ENCODE measurements around the gene CD24. TPM values are rescaled to one million over a fixed set of nuclear protein-coding genes. Genes with fewer than 3 reads are reported as not detected.
"Not testable (repeated sequence)": the region's sequence is repeated elsewhere in the genome, so short reads cannot be mapped to it uniquely, and the experiment has no call there.

CD24 gene
- total RNA-seq, 1 donor from 2014 or later = 0.99 TPM

DNA sequence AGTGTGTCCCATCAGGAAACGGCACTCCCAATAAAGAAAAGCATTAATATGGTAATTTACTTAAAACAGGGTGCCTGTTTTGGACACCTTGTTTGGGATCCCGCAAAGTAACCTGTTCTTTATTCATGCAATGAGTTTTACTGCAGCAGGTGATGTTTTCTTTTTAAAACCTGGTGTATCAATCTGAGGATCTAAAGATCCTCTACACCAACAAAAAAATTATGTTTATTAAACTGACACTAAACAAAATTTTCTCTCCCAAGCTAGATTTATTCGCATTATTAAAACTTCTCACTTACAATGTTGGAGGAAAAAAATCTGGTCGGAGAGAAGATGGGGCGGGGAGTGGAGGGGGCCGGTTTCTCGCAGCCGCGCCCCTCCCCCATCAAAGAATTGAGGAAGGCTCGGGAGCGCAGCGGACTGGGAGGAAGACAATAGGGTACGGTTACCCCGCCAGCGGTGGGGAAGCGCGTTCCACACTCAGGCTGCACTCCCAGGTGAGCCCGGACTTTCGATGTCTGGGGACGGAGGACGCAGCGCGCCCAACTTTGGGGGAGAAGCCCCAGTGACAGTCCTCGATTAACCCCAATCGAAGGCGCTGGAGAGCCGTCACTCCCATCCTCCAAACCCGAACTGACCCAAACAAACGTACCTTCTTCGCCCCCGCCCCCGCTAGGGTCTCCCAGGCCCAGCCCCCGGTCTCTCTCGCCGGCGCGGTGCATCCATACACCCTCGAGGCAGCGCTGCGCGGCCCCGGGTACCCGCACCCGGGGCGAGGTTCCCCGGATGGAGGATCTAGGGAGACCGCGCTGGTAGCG lies 1.3 kb downstream of the CD24 start:
- no peak for ATAC-seq

DNA sequence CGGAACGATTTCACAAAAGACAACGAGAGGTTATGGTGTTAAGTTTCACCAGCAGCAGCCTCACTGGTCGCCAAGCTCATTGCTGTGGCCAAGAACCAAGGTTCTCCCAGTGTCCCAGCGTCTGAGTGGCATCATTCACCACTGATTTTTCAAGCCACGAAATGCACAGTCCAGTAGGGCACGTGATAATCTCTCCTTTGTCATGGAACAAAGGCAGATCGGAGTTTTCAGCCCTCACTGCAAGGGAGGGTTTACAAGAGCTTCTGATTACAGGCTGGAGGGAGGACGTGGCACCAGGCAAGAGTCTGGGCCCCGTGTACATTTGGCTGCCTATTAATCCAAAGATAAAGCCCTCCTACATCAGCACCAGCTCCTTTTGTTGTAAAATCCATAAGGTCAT lies 2.0 kb downstream of the CD24 start:
- ATAC-seq = no peak
- DNase-seq = no peak
- intact Hi-C loops (cut with micrococcal nuclease) = loop anchor here (10.0 kb wide), 1 partner anchor 528 kb away; no protein-coding TSS in a partner anchor

More for the DNA sequence above, 1.3 kb downstream of the CD24 start:
- intact Hi-C loops (cut with micrococcal nuclease) = loop anchor here (10.0 kb wide), 1 partner anchor 528 kb away; no protein-coding TSS in a partner anchor
- peak; percentile 28 for DNase-seq

DNA sequence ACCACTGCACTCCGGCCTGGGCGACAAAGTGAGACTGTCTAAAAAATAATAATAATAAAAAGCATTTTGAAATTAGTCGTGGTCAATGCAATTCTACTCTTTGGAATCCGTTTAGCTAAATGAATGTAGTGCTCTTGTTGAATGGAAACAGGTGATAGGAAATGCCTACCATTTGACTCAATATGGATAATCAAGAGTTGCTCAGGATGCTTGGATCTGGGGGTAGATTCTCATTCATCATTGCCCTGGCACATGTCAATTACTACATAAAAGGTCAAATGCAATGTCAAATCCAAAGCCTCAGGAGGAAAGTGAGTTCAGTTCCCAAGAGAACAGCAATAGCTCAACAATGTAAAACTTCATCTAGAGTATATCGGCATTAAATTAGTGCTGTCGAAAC lies 3.8 kb downstream of the CD24 start:
- intact Hi-C loops (cut with micrococcal nuclease) = loop anchor here (10.0 kb wide), 1 partner anchor 526 kb away; no protein-coding TSS in a partner anchor
- ATAC-seq, DNase-seq: not testable (repeated sequence)

DNA sequence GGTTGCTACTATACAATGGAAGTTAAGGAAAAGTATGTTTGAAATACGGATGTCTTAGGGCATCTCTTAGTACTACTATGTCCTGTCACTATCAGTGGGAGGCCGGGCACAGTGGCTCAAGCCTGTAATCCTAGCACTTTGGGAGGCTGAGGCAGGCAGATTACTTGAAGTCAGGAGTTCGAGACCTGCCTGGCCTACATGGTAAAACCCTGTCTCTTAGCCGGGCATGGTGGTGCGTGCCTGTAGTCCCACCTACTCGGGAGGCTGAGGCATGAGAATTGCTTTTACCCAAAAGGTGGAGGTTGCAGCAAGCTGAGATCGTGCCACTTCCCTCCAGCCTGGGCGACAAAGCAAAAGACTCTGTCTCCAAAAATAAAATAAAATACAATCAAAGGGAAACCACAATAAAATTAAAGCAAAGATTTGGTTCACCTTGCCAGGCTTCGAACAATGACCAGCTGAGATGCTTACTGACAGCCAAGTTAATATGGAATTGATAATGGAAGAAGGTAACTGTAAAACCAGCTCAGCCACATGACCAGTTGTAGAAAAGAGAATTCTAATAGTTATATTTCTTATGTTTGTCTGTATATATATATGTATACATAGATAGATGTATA lies 6.5 kb downstream of the CD24 start:
- ATAC-seq = no peak
- DNase-seq = no peak
- intact Hi-C loops (cut with micrococcal nuclease) = no loop called here

DNA sequence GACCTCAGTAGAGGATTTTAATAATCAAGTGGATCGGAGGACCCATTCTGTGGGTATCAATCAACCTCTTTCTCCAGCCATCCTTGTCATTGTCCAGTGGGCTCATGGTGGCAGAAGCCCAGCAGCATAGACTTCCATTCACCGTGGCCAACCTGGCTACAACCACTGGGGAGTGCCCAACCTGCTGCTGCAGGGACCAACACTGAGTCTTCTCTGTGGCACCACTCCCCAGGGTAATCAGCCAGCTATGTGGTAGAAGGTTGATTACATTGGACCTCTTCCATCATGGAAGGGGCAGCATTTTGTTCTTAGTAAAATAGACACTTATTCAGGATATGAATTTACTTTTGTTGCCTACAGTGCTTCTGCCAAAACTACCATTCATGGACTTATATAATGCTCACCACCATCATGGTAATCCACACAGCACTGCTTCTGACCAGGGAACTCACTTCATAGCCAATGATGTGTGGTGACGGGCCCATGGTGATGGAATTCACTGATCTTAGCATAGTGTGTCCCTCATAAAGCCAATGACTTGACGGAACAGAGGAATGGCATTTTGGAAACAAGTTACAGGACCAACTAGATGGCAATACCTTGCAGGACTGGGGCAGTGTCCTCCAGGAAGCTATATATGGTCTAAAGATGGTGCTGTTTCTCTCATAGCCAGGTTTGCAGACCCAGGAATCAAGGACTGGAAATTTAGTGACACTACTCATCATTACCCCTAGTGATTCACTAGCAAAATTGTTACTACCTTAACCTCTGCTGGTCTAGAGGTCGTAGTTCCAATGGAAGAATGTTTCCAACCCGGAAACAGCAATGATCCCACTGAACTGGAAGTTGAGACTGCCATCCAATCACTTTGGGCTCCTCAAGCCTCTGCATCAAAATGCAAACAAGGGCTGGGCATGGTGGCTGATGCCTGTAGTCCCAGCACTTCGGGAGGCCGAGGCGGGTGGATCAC lies 7.6 kb downstream of the CD24 start:
- no peak for ATAC-seq
- intact Hi-C loops (cut with micrococcal nuclease) = no loop called here
- DNase-seq = no peak

DNA sequence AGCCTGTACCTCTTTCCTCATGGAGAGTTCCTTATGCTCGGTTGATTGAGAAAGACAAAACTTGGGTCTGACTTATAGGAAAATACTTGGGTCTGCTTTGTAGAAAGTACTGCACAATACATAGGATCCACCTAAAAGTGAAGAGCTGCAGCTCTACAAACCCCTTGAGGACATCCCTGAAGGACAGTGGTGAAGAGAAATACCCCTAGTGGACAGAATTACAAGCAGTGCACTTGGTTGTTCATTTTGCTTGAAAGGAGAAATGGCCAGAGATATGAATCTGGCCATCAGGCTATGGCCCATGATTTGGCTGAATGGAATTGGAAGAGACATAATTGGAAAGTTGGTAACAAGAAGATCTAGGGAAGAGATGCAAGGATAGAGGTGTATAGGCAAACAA lies 8.3 kb downstream of the CD24 start:
- ATAC-seq (no peak), DNase-seq (no peak)
- intact Hi-C loops (cut with micrococcal nuclease) = no loop called here

DNA sequence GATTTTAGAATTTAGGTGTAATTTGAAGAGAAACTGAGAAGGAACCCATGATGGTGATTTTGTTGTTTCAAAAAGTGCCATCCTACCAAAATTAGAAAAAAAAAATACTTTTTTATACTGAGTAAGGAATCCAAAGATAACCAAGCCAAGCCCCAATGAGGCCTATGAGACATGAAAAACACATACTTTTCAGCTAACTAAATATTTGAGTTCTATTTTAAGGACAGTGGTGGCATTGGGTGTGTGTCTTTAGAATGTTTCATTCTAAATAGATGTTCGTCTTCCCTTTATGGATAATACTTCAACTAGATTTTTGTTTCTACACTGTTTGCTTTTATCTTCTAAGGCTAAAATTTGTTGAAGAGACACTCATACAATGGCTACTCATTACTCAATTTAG lies 9.6 kb downstream of the CD24 start:
- no peak for DNase-seq
- ATAC-seq = no peak
- intact Hi-C loops (cut with micrococcal nuclease) = no loop called here

DNA sequence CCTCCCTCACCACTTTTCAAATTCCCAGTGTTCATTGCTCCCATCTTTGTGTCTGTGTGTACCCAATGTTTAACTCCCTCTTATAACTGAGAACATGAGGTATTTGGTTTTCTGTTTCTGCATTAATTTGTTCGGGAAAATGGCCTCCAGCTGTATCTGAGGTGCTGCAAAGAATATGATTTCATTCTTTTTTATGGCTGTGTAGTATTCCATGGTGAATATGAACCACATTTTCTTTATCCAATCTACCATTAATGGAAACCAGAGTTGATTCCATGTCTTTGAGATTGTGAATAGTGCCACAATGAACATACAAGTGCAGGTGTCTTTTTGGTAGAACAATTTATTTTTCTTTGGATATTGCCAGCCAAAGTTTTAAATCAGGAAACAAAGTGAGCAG lies 10.4 kb downstream of the CD24 start:
- DNase-seq (no peak), ATAC-seq (no peak)
- intact Hi-C loops (cut with micrococcal nuclease) = no loop called here

DNA sequence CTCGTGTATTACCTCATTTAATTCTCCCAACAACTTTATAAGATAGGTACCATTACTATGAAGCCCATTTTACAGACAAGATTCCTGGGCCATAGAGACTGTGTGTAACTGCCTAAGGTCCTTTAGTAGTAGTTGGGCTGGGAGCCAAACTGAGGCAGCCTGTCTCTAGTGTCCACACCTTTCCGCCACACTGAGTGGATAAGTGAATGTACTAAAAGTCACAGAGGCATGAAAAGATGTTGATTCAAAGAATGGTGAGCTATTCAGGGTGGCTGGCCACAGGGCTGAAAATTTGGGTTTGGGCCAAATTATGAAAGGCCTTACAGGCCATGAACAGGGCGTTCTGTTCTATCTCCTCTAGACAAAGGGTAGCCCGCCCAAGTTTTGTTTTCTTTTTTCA lies 11.0 kb downstream of the CD24 start:
- ATAC-seq = no peak
- intact Hi-C loops (cut with micrococcal nuclease) = no loop called here
- DNase-seq = no peak

DNA sequence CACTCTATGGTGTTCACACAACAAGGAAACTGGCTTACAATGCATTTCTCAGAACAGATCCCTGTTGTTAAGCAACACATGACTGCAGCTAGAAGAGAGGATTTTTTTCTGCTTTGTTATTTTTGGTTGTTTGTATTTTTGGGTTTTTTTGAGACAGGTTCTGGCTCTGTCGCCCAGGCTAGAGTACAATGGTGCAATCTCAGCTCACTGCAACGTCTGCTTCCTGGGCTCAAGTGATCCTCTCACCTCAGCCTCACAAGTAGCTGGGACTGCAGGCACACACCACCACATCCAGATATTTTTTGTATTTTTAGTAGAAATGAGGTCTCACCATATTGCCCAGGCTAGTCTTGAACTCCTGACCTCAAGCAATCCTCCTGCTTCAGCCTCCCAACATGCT lies 12.7 kb downstream of the CD24 start:
- ATAC-seq (no peak), DNase-seq (no peak)
- intact Hi-C loops (cut with micrococcal nuclease) = no loop called here

DNA sequence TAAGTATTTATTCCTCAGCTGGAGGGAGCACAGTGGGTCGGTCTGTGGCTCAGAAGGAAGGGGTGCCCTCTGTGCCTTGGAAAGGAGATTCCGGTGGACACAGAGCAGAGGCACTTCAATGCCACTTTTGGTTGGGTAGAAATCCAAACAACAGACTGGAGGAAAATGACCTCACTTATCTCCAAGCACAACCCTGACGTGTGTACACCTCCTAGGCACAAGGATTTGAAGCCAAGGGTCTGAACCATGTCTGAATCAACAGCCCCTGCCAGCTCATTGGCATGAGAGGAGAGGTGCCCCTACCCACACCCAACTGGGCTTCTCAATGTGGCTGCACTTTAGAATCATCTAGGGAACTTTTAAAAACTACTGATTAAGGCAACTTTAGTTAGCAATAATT lies 13.4 kb downstream of the CD24 start:
- no peak for ATAC-seq
- DNase-seq = no peak
- intact Hi-C loops (cut with micrococcal nuclease) = no loop called here

DNA sequence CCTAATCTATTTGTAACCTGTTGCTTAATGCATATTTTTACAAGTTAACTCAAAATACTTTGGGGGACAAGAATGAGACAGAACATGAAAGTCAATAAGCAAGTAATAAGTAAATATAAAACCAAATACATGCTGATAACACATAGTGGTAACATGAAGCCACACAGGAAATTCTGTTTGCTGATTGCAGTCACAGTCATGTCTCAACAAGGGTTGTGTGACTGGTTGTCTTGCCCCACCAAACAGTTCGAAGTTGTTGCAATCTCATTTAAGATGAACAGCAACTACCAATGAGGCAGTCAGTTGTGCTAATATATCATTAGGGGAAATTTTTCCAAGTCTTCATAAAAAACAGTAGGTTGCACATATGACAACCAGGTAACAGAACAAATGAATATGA lies 14.5 kb downstream of the CD24 start:
- intact Hi-C loops (cut with micrococcal nuclease) = no loop called here
- no peak for ATAC-seq
- no peak for DNase-seq

DNA sequence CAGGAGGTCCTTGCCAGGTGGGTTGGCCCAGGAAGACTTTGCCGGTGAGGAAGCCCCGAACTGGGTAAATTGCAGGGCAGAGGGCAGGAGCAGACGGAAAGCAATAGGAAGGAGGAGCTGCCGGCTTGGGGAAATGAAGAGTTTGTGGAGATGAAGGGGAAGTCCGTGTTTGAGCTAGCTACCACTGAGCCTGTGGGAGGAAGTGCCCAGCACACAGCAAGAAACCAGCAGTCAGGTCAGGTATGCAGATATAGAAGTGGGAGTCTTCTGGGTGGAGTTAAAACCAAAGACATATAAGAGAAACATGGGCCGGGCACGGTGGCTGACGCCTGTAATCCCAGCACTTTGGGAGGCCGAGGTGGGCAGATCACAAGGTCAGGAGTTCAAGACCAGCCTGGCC lies 34.7 kb downstream of the CD24 start:
- DNase-seq = no peak
- intact Hi-C loops (cut with micrococcal nuclease) = no loop called here
- no peak for ATAC-seq

DNA sequence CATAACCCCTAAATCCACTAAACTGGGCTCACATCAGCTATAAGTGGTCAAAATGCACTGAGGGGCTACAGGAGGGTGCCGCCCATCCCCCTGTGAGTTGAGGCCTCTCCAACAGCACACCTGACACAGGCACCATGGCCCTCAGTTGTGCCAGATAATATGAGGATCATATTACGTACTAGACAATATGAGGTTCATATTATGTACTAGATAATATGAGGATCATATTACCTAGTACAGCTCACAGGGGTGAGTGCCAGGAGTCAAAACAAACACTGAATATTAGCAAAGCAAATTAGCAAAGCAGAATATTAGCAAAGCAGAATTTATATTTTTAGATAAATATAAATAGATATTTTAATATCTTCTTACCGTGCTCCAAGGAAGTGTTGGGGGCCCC lies 35.3 kb downstream of the CD24 start:
- intact Hi-C loops (cut with micrococcal nuclease) = no loop called here
- ATAC-seq (no peak), DNase-seq (no peak)

DNA sequence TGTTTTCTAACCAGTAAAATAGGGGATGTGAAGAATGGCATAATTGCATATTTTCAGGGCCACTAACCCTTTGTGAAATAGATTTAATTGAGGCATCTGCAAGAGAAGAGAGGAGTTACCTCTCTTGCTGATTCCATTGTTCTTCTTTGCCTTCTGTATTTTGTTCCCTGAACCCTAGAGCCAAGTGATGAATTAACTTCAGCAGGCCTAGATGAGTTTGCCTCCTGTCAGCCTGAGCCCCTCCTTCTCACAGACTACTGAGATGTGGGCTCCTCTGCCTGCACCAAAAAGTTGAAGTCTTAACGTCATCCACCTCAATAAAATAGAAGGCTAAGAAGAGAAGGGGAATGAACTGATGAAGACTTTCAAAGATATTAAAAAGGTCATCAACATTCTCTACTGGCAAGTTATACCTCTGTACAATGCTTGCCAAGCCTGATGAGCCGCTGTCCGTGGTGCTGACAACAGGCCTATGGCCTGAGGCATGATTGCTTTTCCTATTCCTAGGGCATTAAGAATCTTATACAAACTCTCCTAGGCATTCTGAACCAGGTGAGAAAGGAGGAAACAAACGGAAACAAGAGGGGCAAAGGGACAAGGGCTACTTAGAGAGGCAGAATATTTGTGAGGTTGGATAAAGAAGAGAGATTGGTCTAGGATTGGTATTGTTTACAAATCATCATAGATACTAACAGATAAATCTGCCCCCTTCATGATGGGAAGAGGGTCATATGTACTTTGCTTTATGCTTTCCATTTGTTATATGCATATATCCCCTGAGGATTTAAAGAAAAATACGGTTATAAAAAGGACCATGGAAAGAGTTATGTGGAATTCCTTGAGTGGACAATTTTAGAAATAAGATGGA lies 46.8 kb downstream of the CD24 start:
- ATAC-seq (no peak), DNase-seq (peak; percentile 46)

DNA sequence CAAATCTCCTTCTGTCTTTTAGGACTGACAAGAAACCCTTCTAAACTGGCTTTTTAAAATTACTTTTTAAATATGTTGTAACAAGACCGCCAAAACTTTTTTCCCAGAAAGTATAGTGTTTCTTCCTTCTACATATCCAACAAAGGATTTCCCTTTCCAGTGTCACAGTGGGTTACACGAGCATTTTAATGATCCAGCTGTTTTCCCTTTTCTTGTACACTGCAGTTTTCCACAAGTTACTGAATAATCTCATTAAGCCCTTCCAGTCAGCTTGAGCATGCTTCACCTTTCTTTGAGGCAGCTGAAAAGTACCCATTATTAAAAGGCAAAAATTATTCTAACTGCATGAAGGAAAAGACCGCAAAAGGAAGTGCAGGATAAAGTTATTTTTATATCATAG lies 48.6 kb downstream of the CD24 start:
- DNase-seq (no peak), ATAC-seq (no peak)
- intact Hi-C loops (cut with micrococcal nuclease) = no loop called here

More for the DNA sequence above, 46.8 kb downstream of the CD24 start:
- intact Hi-C loops (cut with micrococcal nuclease) = no loop called here

DNA sequence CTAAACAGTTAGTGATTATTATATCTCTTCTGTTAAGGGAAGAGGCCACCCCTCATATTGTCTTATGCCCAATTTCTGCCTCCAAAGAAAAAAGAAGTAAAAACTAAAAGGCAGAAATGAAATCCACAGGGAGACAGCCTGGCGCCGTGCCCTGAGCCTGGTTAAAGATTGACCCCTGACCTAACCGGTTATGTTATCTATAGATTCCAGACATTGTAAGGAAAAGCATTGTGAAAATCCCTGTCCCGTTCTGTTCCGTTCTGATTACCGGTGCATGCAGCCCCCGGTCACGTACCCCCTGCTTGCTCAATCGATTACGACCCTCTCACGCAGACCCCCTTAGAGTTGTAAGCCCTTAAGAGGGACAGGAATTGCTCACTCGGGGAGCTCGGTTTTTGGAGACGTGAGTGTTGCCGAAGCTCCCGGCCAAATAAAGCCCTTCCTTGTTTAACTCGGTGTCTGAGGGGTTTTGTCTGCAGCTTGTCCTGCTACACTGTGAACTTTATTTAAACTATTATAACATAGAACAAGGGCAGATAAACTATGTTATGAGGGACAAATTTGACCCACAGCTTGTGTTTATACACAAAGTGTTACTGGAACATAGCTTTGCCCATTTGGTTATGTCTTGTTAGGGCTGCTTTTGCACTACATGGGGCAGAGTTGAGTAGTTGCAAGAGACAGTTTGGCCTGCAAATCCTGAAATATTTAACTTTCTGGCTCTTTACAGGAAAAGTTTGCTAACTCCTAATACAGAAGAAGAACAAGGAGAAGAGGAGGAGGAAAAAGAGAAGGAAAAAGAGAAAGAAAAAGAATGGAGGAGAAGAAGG lies 49.6 kb downstream of the CD24 start:
- DNase-seq (no peak), ATAC-seq (no peak)
- intact Hi-C loops (cut with micrococcal nuclease) = no loop called here

DNA sequence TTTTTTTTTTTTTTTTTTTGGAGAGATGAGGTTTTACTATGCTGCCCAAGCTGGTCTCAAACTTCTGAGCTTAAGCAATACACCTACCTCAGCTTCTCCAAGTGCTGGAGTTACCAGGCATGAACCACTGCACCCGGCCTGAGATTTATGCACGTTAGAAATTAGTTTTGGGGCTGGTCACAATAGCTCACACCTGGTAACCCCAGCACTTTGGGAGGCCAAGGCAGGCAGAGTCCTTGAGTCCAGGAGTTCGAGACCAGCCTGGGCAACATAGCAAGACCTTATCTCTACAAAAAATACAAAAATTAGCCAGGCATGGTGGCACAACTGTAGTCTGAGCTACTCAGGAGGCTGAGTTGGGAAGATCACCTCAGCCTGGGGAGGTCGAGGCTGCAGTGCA lies 51.9 kb downstream of the CD24 start:
- ATAC-seq (no peak), DNase-seq (no peak)
- intact Hi-C loops (cut with micrococcal nuclease) = no loop called here
